LoVo (cell line): ENCODE data around the gene GALNT9.

ENCODE experiments used
- DNase-seq: peaks from one replicate; pipeline ENCODE4 v3.0.0-alpha.2; 2016; ENCODE audit warnings: low spot score

Gene GALNT9

GRCh38 chr12:132167611-132168310, 161.6 kb downstream of the GALNT9 start:
- no peak for DNase-seq

GRCh38 chr12:132166801-132167591, 162.4 kb downstream of the GALNT9 start:
- DNase-seq: no peak

- no peak for DNase-seq
Measured at GRCh38 chr12:132166093-132166492, 163.3 kb downstream of the GALNT9 start.

GRCh38 chr12:132165584-132165983, 163.8 kb downstream of the GALNT9 start:
- DNase-seq: no peak

- no peak for DNase-seq
Measured at GRCh38 chr12:132164426-132164825, 165.0 kb downstream of the GALNT9 start.

- no peak for DNase-seq
Measured at GRCh38 chr12:132163911-132164288, 165.5 kb downstream of the GALNT9 start.

- DNase-seq: no peak
Measured at GRCh38 chr12:132163041-132163910, 166.1 kb downstream of the GALNT9 start.

GRCh38 chr12:132162508-132163031, 166.8 kb downstream of the GALNT9 start:
- DNase-seq: no peak

- no peak for DNase-seq
Measured at GRCh38 chr12:132161796-132162507, 167.4 kb downstream of the GALNT9 start.

- no peak for DNase-seq
Measured at GRCh38 chr12:132161036-132161781, 168.2 kb downstream of the GALNT9 start.

GRCh38 chr12:132160601-132161035, 168.8 kb downstream of the GALNT9 start:
- DNase-seq: no peak

GRCh38 chr12:132160016-132160415, 169.4 kb downstream of the GALNT9 start:
- no peak for DNase-seq

GRCh38 chr12:132159555-132160003, 169.8 kb downstream of the GALNT9 start:
- DNase-seq: no peak

GRCh38 chr12:132158677-132159554, 170.5 kb downstream of the GALNT9 start:
- DNase-seq: no peak

- DNase-seq: no peak
Measured at GRCh38 chr12:132157733-132158409, 171.5 kb downstream of the GALNT9 start.

- DNase-seq: no peak
Measured at GRCh38 chr12:132156573-132157325, 172.6 kb downstream of the GALNT9 start.

GRCh38 chr12:132155771-132156572, 173.4 kb downstream of the GALNT9 start:
- DNase-seq: no peak
